SK-N-SH treated with all-trans-retinoic acid at 6 μM for 48 hours (cell line): ENCODE results near the gene TRABD.
A peak's percentile ranks its signal among the peaks of the same experiment; 100 is the strongest.

Source experiments
- ATAC-seq: fragments of 200-7000 bp; cut with Tn5 transposase; 3 replicates; pipeline ENCODE4 v1.9.1; 2020; ENCODE audit warnings: mild to moderate bottlenecking, moderate library complexity
- ARNTL ChIP-seq: fragments of 450-650 bp; formaldehyde crosslinking; IDR thresholded peaks from 2 replicates; pipeline ENCODE4 v1.5.0; 2020; ENCODE audit warnings: low read depth, mild to moderate bottlenecking, moderate library complexity, borderline replicate concordance
- CSDC2 ChIP-seq: fragments of 250-450 bp; sonication (Bioruptor Pico); IDR thresholded peaks from 2 replicates; pipeline ENCODE4 v1.5.0; 2020; ENCODE audit warnings: mild to moderate bottlenecking, moderate library complexity
- CSRNP3 ChIP-seq: fragments of 250-450 bp; sonication (Bioruptor Pico); IDR thresholded peaks from 2 replicates; pipeline ENCODE4 v1.5.1; 2021; ENCODE audit warnings: mild to moderate bottlenecking, moderate library complexity
- ESRRG ChIP-seq: fragments of 250-450 bp; sonication (Bioruptor Pico); IDR thresholded peaks from 2 replicates; pipeline ENCODE4 v1.6.1; 2021; ENCODE audit warnings: mild to moderate bottlenecking
- GLIS3 ChIP-seq: fragments of 250-450 bp; sonication (Bioruptor Pico); IDR thresholded peaks from 2 replicates; pipeline ENCODE4 v1.5.0; 2020; ENCODE audit warnings: mild to moderate bottlenecking, moderate library complexity
- ISL1 ChIP-seq: fragments of 250-450 bp; sonication (Bioruptor Pico); IDR thresholded peaks from 2 replicates; pipeline ENCODE4 v2.1.2; 2022; ENCODE audit warnings: mild to moderate bottlenecking, moderate library complexity
- OSR1 ChIP-seq: fragments of 250-450 bp; sonication (Bioruptor Pico); IDR thresholded peaks from 2 replicates; pipeline ENCODE4 v1.8.0; 2022; ENCODE audit warnings: moderate library complexity, mild to moderate bottlenecking, inconsistent platforms
- PPARA ChIP-seq: fragments of 250-450 bp; sonication (Bioruptor Pico); IDR thresholded peaks from 2 replicates; pipeline ENCODE4 v1.5.0; 2020; ENCODE audit warnings: mild to moderate bottlenecking, borderline replicate concordance
- RARB ChIP-seq: fragments of 250-450 bp; sonication (Bioruptor Pico); IDR thresholded peaks from 2 replicates; pipeline ENCODE4 v1.8.0; 2021; ENCODE audit warnings: mild to moderate bottlenecking, moderate library complexity
- SNAI2 ChIP-seq: fragments of 250-450 bp; sonication (Bioruptor Pico); IDR thresholded peaks from 2 replicates; pipeline ENCODE4 v1.5.0; 2020; ENCODE audit warnings: mild to moderate bottlenecking, moderate library complexity
- TCF4 ChIP-seq: fragments of 250-450 bp; sonication (Bioruptor Pico); IDR thresholded peaks from 2 replicates; pipeline ENCODE4 v1.8.0; 2021; ENCODE audit warnings: mild to moderate bottlenecking, moderate library complexity, borderline replicate concordance
- TOX ChIP-seq: fragments of 250-450 bp; sonication (Bioruptor Pico); IDR thresholded peaks from 2 replicates; pipeline ENCODE4 v1.8.0; 2021; ENCODE audit warnings: mild to moderate bottlenecking, moderate library complexity, borderline replicate concordance
- TSHZ2 ChIP-seq: fragments of 250-450 bp; sonication (Bioruptor Pico); IDR thresholded peaks from 2 replicates; pipeline ENCODE4 v1.5.0; 2020; ENCODE audit warnings: mild to moderate bottlenecking, moderate library complexity
- ZC3H10 ChIP-seq: fragments of 250-450 bp; sonication (Bioruptor Pico); IDR thresholded peaks from 2 replicates; pipeline ENCODE4 v1.5.1; 2021; ENCODE audit warnings: mild to moderate bottlenecking, moderate library complexity
- ZFP3 ChIP-seq: fragments of 250-450 bp; sonication (Bioruptor Pico); IDR thresholded peaks from 2 replicates; pipeline ENCODE4 v1.5.0; 2020; ENCODE audit warnings: mild to moderate bottlenecking, moderate library complexity
- ZFP30 ChIP-seq: fragments of 450-650 bp; formaldehyde crosslinking; IDR thresholded peaks from 2 replicates; pipeline ENCODE4 v1.5.0; 2022; ENCODE audit warnings: mild to moderate bottlenecking, moderate library complexity
- ZNF70 ChIP-seq: fragments of 450-650 bp; formaldehyde crosslinking; IDR thresholded peaks from 2 replicates; pipeline ENCODE4 v1.5.0; 2020; ENCODE audit warnings: mild to moderate bottlenecking, moderate library complexity
- ZNF8 ChIP-seq: fragments of 450-650 bp; formaldehyde crosslinking; IDR thresholded peaks from 2 replicates; pipeline ENCODE4 v1.5.0; 2020; ENCODE audit warnings: mild to moderate bottlenecking, moderate library complexity
- TF ChIP-seq, protein P1 (sequence below): fragments of 250-450 bp; sonication (Bioruptor Pico); IDR thresholded peaks from 2 replicates; pipeline ENCODE4 v1.8.0; 2020; ENCODE audit warnings: mild to moderate bottlenecking, moderate library complexity, borderline replicate concordance
- TF ChIP-seq, protein P2 (sequence below): fragments of 250-450 bp; sonication (Bioruptor Pico); IDR thresholded peaks from 2 replicates; pipeline ENCODE4 v1.8.0; 2021; ENCODE audit warnings: low read depth, mild to moderate bottlenecking, moderate library complexity, borderline replicate concordance

Gene TRABD

DNA sequence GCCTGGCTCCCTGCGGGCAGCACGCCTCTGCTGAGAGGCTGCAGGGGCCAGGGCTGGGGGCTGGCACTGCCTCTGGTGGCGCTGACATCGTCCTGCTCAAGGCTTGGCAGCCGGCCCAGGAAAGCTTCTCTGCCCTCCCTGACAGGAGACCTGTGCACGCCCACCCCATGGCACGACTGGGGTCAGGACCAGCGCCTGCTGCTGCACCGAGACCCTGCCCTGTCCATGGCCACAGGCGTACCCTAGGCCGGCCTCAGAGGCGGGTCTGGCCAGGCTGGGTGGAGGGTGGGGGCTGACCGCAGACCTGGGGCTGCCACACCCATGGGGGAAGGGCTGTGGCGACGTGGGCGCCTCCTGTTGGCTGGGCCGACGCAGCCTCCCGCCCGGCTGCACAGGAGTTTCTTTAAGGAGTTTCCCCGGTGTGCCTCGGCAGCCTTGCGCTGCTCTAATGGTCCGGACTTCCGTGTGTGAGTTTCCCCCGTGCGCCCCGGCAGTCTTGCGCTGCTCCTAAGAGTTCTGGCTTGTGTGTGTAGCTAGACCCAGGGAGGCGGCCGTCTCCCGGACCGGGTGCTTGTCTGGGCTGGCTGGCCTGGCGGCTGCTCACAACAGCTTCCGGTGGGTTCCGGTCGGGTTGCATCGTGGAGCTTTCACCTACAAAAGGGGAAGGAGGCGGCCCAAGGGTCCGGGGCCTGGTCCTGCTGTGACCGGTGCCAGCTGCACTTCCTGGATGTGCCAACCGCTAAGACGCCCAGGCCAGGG is 4.6 kb downstream of the TRABD start:
- ATAC-seq, result peak; percentile 21
- TF ChIP-seq TSHZ2 (no peak), CSRNP3 (CRISPR knock-in tag) (no peak), RARB (CRISPR knock-in tag) (no peak), ZNF70 (no peak), TCF4 (no peak), GLIS3 (CRISPR knock-in tag) (no peak), ISL1 (CRISPR knock-in tag) (no peak), OSR1 (CRISPR knock-in tag) (no peak), ZC3H10 (CRISPR knock-in tag) (no peak), ARNTL (CRISPR knock-in tag) (no peak), ZFP30 (CRISPR knock-in tag) (no peak), ZFP3 (CRISPR knock-in tag) (no peak), CSDC2 (CRISPR knock-in tag) (no peak), SNAI2 (no peak), ESRRG (no peak), PPARA (CRISPR knock-in tag) (no peak), ZNF8 (CRISPR knock-in tag) (no peak), TOX (CRISPR knock-in tag) (no peak)
- TF ChIP-seq, protein P1, sequence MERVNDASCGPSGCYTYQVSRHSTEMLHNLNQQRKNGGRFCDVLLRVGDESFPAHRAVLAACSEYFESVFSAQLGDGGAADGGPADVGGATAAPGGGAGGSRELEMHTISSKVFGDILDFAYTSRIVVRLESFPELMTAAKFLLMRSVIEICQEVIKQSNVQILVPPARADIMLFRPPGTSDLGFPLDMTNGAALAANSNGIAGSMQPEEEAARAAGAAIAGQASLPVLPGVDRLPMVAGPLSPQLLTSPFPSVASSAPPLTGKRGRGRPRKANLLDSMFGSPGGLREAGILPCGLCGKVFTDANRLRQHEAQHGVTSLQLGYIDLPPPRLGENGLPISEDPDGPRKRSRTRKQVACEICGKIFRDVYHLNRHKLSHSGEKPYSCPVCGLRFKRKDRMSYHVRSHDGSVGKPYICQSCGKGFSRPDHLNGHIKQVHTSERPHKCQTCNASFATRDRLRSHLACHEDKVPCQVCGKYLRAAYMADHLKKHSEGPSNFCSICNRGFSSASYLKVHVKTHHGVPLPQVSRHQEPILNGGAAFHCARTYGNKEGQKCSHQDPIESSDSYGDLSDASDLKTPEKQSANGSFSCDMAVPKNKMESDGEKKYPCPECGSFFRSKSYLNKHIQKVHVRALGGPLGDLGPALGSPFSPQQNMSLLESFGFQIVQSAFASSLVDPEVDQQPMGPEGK (CRISPR knock-in tag), result no peak
- TF ChIP-seq, protein P2, sequence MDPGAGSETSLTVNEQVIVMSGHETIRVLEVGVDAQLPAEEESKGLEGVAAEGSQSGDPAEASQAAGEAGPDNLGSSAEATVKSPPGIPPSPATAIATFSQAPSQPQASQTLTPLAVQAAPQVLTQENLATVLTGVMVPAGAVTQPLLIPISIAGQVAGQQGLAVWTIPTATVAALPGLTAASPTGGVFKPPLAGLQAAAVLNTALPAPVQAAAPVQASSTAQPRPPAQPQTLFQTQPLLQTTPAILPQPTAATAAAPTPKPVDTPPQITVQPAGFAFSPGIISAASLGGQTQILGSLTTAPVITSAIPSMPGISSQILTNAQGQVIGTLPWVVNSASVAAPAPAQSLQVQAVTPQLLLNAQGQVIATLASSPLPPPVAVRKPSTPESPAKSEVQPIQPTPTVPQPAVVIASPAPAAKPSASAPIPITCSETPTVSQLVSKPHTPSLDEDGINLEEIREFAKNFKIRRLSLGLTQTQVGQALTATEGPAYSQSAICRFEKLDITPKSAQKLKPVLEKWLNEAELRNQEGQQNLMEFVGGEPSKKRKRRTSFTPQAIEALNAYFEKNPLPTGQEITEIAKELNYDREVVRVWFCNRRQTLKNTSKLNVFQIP, result no peak

DNA sequence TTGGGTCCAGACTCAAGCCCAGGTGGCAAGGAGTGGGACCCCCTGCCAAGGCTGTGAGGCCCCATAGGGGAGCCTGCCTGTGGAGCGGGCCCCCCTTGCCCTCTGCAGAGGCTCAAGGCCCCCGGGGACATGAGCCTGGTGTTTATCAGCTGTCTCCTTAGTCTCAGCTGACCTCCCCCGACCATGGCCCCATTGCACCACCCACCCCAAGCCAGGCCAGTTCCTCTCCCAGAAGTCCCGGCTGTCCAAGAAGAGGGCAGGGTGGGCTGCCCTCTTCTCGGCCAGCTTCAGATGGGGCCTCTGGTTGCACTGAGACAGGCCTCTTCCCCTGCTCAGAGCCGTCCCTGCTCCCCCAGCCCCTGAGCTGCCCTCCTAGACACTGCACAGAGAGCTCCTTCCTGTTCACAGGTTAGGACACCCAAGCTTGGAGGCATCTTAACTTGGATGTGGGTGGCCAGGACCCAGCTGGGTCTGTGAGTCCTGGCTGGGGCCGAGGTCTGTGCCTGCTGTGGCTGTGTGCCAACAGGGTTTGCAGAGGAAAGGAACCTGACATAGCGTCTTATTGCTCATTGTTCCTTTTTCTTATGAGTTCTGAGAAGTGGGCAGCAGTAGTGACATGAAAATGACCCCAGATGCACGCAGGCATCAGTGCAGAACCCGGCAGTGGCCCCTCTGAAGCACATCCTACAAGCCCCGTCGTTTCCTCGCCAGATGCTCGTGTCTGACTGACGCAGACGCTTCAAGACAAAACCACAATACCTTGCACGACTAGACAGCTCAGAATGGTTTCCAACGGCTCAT is 5.4 kb downstream of the TRABD start:
- no peak for ATAC-seq
- TF ChIP-seq TCF4, result no peak
- TF ChIP-seq ESRRG, result no peak
- no peak for TF ChIP-seq ARNTL (CRISPR knock-in tag)
- no peak for TF ChIP-seq ZC3H10 (CRISPR knock-in tag)
- TF ChIP-seq, protein P1 (CRISPR knock-in tag), result no peak
- TF ChIP-seq GLIS3 (CRISPR knock-in tag), result no peak
- TF ChIP-seq ZFP30 (CRISPR knock-in tag), result no peak
- TF ChIP-seq, protein P2, result no peak
- no peak for TF ChIP-seq PPARA (CRISPR knock-in tag)
- no peak for TF ChIP-seq SNAI2
- TF ChIP-seq ZFP3 (CRISPR knock-in tag), result no peak
- TF ChIP-seq CSRNP3 (CRISPR knock-in tag), result no peak
- TF ChIP-seq RARB (CRISPR knock-in tag), result no peak
- TF ChIP-seq TSHZ2, result no peak
- TF ChIP-seq CSDC2 (CRISPR knock-in tag), result no peak
